Ramos (cell line): ENCODE measurements around the gene IPO13.

ENCODE experiments used
- in situ Hi-C: fragments of 300-500 bp; cut with MboI; formaldehyde crosslinking; loops from one replicate; pipeline ENCODE4 v1.14.3; 2022; ENCODE audit warnings: low sequenced_read_pairs; ENCODE audit not compliant: unreplicated experiment

IPO13 gene, protein sequence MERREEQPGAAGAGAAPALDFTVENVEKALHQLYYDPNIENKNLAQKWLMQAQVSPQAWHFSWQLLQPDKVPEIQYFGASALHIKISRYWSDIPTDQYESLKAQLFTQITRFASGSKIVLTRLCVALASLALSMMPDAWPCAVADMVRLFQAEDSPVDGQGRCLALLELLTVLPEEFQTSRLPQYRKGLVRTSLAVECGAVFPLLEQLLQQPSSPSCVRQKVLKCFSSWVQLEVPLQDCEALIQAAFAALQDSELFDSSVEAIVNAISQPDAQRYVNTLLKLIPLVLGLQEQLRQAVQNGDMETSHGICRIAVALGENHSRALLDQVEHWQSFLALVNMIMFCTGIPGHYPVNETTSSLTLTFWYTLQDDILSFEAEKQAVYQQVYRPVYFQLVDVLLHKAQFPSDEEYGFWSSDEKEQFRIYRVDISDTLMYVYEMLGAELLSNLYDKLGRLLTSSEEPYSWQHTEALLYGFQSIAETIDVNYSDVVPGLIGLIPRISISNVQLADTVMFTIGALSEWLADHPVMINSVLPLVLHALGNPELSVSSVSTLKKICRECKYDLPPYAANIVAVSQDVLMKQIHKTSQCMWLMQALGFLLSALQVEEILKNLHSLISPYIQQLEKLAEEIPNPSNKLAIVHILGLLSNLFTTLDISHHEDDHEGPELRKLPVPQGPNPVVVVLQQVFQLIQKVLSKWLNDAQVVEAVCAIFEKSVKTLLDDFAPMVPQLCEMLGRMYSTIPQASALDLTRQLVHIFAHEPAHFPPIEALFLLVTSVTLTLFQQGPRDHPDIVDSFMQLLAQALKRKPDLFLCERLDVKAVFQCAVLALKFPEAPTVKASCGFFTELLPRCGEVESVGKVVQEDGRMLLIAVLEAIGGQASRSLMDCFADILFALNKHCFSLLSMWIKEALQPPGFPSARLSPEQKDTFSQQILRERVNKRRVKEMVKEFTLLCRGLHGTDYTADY

DNA sequence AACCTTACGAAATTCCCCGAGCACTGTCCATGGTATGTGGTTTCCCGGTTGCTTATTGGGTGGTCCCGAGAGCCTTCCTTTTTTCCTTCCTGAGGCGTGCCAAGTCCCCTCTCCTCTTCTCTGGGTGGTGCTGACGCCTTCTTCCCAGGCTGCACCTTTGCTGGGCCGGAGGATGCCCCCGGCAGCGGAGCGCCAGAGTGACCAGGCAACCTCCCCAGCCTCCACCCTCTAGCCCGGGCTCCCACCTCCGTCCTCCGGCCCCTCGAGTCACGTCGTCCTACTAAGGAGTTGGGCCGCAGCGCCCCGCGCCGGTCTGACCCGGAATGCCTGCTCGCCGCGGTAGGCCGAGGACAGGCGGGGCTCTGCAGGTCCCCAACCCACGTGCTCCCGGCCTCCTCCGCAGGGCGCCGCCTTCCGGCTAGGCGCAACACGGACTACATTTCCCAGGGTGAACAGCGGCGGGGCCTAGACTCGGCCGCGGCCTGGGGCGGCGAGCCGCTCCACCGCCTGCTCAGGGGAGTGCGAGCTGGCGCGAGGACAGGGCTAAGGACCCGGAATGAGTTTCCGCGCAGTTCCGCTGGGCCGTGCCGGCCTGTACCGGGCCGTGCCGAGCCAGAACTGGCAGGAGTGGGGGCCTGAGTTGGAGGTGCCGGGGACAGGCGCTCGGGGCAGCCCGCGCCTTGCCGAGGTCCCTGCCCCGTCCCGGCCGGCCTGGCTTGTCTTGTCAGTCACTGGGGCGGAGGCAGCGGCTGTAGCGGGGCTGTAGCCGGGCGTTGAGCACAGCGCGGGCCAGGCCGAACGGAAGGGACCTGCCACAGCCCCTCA lies at the start of gene IPO13:
IPO13 (plus strand) TSS at position 715 of the 825 bp plus-strand sequence. CDS start 651 bp downstream, outside the sequence.
- in situ Hi-C loops = no loop called here

DNA sequence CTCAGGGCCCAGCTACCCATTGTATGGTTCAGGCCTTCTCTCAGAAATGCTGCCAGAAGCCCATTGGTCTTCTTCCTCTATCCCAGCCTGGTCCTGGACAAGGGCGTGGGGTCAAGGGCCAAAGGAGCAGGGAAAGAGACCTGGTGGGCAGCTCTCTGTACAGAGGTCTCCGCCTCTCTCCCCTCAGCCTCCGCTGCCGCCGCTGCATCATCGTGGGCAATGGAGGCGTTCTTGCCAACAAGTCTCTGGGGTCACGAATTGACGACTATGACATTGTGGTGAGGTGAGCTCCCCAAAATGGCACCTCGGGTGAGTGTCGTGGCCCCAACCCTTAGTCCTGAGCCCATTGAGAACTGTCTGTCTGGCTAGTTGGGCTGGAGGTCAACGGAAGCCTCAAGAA lies 47.8 kb upstream of the IPO13 start:
- in situ Hi-C loops = no loop called here

- in situ Hi-C loops = no loop called here
Measured at GRCh38 chr1:43900386-43900785, 46.4 kb upstream of the IPO13 start.

DNA sequence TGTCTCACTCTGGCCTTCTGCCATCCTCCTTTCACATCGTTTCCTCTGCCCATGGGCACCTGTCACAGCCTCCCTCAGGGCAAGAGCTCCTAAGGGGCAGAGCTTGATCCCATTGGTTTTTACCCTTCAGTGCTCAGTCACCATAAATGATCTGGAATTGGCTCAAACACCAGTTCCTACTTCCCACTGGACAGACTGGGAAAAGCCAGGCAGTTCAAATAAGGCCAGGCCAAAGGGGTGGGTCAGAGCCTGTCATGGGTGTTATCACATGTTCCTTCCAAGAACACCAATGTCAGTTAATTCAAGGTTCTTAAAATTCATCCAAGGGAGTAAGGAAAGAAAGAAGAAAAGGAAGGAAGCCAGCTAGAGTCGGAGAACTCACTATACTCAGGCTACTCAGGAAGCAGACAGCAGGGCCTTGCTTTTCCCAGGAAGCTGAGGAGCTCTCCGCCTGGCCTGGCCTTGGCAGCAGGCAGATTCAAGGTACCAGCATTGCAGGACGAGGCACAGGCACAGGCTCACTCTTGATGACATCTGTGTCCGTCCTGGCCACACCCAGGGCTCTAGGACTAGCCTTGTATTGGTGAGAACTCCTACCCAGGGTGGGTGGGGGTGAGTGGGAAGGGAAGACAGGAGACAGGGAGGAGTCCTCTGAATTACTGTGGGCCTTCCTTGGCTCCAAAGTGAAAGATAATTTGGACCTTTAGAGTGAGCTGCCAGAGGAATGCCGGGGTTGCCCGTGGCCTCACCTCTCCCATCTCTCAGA lies 45.4 kb upstream of the IPO13 start:
- in situ Hi-C loops = no loop called here

DNA sequence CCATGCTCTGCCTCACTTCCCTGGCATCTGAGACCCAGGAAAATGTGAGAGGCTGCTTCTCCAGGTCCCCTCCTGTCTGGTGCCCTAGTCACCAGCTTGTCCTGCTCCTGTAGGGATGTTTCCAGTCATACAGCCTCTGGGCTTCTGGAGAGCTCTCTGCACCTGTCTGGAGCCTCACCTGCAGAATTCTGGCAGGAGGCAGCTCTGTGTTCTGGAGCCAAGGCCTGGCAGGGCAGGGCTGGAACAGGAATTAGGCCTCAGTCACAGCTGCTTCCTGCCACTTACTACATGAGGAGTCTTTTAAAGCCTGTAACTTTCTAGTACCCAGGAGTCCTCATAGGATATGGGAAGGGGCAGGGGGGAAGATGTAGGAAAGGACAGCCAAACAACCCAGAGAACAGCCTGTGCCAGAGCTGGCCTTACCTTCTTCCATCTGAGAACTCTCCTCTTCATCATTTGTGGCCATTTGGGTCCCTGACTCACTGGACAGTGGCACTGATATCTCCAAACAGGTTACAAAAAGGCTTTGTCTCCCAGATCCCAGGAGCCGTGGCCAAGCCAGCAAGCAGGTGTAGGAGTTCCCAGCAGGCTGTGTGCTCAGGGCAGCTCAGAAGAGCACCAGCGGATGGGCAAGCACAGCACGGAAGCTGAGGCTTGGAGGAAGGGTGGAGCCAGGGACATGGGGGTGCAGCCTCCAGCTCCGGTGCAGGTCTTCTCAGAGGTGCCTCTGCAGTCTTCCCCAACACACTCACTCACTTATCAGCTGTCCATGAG lies 44.5 kb upstream of the IPO13 start:
- in situ Hi-C loops = no loop called here

GRCh38 chr1:43904660-43905551 lies 41.8 kb upstream of the IPO13 start:
- in situ Hi-C loops = no loop called here

GRCh38 chr1:43908226-43908625 lies 38.5 kb upstream of the IPO13 start:
- in situ Hi-C loops = no loop called here

GRCh38 chr1:43908858-43909257 lies 37.9 kb upstream of the IPO13 start:
- in situ Hi-C loops = no loop called here

DNA sequence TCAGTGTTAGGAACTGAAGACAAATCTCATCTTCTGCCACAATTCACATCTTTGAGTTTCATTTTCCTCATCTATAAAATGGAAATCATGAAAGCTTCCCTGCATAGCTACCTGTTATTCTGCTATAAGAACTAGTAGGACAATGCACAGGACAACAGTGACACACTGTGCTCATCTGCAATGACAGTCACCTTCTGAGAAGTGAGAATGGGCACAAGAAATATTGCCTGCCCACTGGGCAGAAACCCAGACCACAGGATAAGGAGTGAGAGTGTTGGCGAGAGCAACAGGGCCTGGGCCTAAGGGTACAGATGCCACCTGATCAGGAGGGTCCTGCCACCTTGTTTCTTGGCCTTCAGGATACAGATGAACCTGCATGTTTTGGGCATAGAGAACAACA lies 36.4 kb upstream of the IPO13 start:
- in situ Hi-C loops = no loop called here

DNA sequence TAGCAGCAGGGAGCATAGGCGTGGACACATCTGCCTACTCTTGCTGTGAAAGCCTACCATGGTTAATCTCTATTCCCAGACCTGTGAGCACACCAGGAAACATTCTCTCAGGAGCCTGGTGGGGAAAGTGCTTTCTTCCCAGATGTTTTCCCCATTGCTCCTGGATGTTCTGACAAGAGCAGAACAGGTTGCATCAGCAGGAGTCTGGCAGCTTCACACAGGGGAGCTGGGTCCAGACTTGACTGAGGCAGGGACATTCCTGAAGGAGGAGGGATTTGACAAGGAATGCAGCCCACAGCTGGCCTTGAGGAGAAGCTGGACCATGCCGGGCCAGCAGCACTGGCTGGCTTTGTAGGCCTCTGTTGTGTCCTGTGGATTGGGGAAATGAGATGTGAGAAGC lies 34.1 kb upstream of the IPO13 start:
- in situ Hi-C loops = no loop called here

DNA sequence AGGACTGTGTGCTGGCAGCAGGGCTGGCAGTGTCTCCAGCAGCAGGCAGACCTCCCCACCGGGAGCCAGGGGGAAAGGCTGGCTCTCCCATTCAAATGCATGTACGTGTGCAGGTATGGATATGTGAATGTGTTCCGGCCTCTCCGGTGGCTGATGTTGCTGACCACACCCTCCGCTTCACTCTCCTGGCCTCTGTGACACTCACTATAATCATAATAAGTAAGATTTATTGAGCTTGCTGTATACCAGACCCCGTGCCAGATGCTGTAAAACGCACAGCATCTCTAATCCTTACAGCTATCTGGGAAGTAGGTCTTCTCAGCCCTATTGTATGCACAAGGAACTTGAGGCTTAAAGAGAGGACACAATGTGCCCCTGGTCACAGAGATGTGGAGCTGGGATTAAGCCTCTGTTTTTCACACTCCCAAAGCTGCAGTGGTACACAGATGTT lies 33.7 kb upstream of the IPO13 start:
- in situ Hi-C loops = no loop called here

DNA sequence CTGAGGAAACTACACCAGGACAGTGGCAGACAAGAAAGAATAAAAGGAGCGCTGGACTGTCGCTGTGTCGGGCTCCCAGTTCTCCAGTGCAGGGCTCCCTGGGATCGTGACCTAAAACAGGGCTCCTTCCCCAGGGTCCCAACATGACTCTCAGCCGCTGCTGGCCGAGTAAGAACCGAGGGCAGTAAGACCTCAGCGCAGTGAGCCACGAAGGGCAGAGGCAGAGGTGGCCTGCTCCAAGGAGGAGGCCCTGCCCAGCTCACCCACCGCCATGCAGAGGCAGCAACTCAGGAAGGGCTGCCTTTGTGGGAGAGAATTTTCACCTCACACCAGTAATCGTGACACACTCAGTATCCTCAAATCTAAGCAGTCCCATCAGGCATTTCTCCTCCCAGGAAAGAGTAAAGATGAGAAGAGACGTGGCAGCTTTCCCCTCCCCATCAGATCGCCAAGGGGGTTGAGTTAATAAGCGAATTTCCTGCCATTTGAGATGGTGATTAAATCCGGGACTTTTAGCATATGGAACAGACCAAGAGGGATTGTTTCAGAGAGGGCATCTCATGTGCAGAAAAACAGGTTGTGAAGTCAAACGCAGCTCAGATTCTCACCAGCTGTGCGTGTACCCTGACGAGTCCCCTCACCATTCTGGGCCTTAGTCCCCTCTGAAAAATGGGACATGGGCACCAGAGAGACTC lies 32.9 kb upstream of the IPO13 start:
- in situ Hi-C loops = no loop called here

- in situ Hi-C loops = no loop called here
Measured at GRCh38 chr1:43914576-43915525, 31.9 kb upstream of the IPO13 start.

- in situ Hi-C loops = no loop called here
Measured at GRCh38 chr1:43919906-43920305, 26.8 kb upstream of the IPO13 start.

DNA sequence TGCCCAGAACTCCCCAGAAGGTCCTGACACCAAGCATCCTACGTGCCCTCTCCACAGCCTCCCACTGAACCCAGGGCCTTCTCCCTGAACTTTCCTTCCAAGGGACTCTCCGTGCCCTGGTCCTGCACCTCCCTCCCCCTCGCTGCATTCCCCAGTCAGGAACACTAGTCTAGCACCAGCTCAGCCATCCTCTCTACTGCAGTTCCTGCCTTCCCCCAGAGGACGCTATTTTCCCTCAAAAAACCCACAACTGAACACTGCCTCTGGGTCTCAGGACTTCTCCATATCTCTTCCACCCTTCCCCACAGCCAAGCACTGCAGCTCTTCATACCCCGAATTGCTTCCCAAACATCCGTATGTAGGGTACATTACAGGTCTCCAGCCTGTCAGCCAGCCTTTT lies 25.7 kb upstream of the IPO13 start:
- in situ Hi-C loops = no loop called here

GRCh38 chr1:43924516-43924915 lies 22.2 kb upstream of the IPO13 start:
- in situ Hi-C loops = no loop called here
